ENCODE data around the gene AP3M1. TPM values are rescaled to one million over a fixed set of nuclear protein-coding genes. Genes with fewer than 3 reads are reported as not detected.
"Not testable (repeated sequence)": the region's sequence is repeated elsewhere in the genome, so short reads cannot be mapped to it uniquely, and the experiment has no call there.

The AP3M1 gene
- total RNA-seq, 1 donor from 2014 or later = 61.7 TPM

- H3K4me3 Mint-ChIP-seq = peak overlapping the region; percentile 67
- ChIA-PET CTCF (interaction anchor here (1.0 to 1.5 kb wide), 4 partner anchors 21 to 52 kb away, joined by 3 to 7 read pairs (median 4); no protein-coding TSS in a partner anchor), POLR2A (interaction anchor here (0.6 to 4.3 kb wide), 10 partner anchors 10 to 405 kb away, joined by 3 to 38 read pairs (median 4); partner anchors contain the start of genes ADK, AP3M1 and ZSWIM8)
- no peaks in the 10 kb centered on the region for H3K36me3 Mint-ChIP-seq (ENCODE audit: low read depth)
- no peak for DNase-seq
- peak overlapping the region; percentile 92 for H3K27ac Mint-ChIP-seq
- ATAC-seq (ENCODE audit: low read depth) = peak; percentile 97
- H3K9me3 Mint-ChIP-seq = peaks cover 2% of the 10 kb centered on the region
- H3K27me3 Mint-ChIP-seq = no peaks in the 10 kb centered on the region
- H3K4me1 Mint-ChIP-seq = peaks cover 81% of the 10 kb centered on the region
- TF ChIP-seq CTCF (IDR thresholded peaks at IDR 0.05) = no peak
- intact Hi-C loops (cut with micrococcal nuclease) = loop anchor here (1.0 to 5.0 kb wide), 4 partner anchors 8 to 39 kb away; partner anchors contain the start of gene ADK
Observed at GRCh38 chr10:74189999-74190421, 39.4 kb upstream of the AP3M1 start.

- intact Hi-C loops (cut with micrococcal nuclease); CTCF ChIA-PET; ATAC-seq (ENCODE audit: low read depth); H3K9me3 Mint-ChIP-seq; DNase-seq; H3K4me3 Mint-ChIP-seq; H3K27me3 Mint-ChIP-seq; H3K36me3 Mint-ChIP-seq (ENCODE audit: low read depth): not testable (repeated sequence)
- POLR2A ChIA-PET = interaction anchor here (2.3 to 4.3 kb wide), 2 partner anchors 11 to 38 kb away, joined by 20 to 38 read pairs; partner anchors contain the start of genes ADK and AP3M1
- Mint-ChIP-seq H3K27ac (peak overlapping the region; percentile 92), H3K4me1 (peaks cover 75% of the 10 kb centered on the region)
Observed at GRCh38 chr10:74188617-74189016, 38.0 kb upstream of the AP3M1 start.

GRCh38 chr10:74187237-74187636 lies 36.6 kb upstream of the AP3M1 start:
- H3K36me3 Mint-ChIP-seq (ENCODE audit: low read depth) = no peaks in the 10 kb centered on the region
- peaks cover 2% of the 10 kb centered on the region for H3K9me3 Mint-ChIP-seq
- ATAC-seq (ENCODE audit: low read depth) (no peak), DNase-seq (no peak)
- peaks cover 68% of the 10 kb centered on the region for H3K4me1 Mint-ChIP-seq
- CTCF ChIA-PET = no interaction called here
- no peak overlapping the region for H3K4me3 Mint-ChIP-seq
- H3K27ac Mint-ChIP-seq = peak overlapping the region; percentile 21
- POLR2A ChIA-PET = interaction anchor here (1.3 to 1.5 kb wide), 2 partner anchors 9 to 11 kb away, joined by 5 to 9 read pairs; no protein-coding TSS in a partner anchor
- no peak for TF ChIP-seq CTCF (IDR thresholded peaks at IDR 0.05)
- H3K27me3 Mint-ChIP-seq = no peaks in the 10 kb centered on the region
- intact Hi-C loops (cut with micrococcal nuclease) = no loop called here

- ATAC-seq (ENCODE audit: low read depth) (no peak), DNase-seq (no peak)
- Mint-ChIP-seq H3K36me3 (ENCODE audit: low read depth) (peaks cover 2% of the 10 kb centered on the region), H3K4me1 (peaks cover 68% of the 10 kb centered on the region), H3K9me3 (peaks cover 2% of the 10 kb centered on the region), H3K27me3 (no peaks in the 10 kb centered on the region), H3K27ac (peak overlapping the region; percentile 55), H3K4me3 (no peak overlapping the region)
- POLR2A ChIA-PET = interaction anchor here (1.5 kb wide), 1 partner anchor 8 kb away, joined by 5 read pairs; no protein-coding TSS in a partner anchor
- CTCF ChIA-PET = no interaction called here
- intact Hi-C loops (cut with micrococcal nuclease) = no loop called here
- no peak for TF ChIP-seq CTCF (IDR thresholded peaks at IDR 0.05)
Observed at GRCh38 chr10:74186678-74187077, 36.0 kb upstream of the AP3M1 start.

GRCh38 chr10:74179111-74179710 lies 28.6 kb upstream of the AP3M1 start:
- ATAC-seq (ENCODE audit: low read depth) (no peak), DNase-seq (no peak)
- peak overlapping the region; percentile 57 for H3K27ac Mint-ChIP-seq
- ChIA-PET POLR2A (interaction anchor here (0.7 to 3.8 kb wide), 5 partner anchors 8 to 34 kb away, joined by 4 to 57 read pairs (median 6); partner anchors contain the start of genes ADK and AP3M1), CTCF (no interaction called here)
- no peaks in the 10 kb centered on the region for H3K27me3 Mint-ChIP-seq
- peaks cover 4% of the 10 kb centered on the region for H3K36me3 Mint-ChIP-seq (ENCODE audit: low read depth)
- intact Hi-C loops (cut with micrococcal nuclease) = loop anchor here (10.0 kb wide), 1 partner anchor 936 kb away; the partner anchor contains the start of gene SAMD8
- H3K9me3 Mint-ChIP-seq = no peaks in the 10 kb centered on the region
- H3K4me3 Mint-ChIP-seq = peak overlapping the region; percentile 33
- no peak for TF ChIP-seq CTCF (IDR thresholded peaks at IDR 0.05)
- peaks cover 62% of the 10 kb centered on the region for H3K4me1 Mint-ChIP-seq
